Measurements from ENCODE around the gene CLCF1. TPM values are rescaled to one million over a fixed set of nuclear protein-coding genes. Genes with fewer than 3 reads are reported as not detected.
A peak's percentile ranks its signal among the peaks of the same experiment; 100 is the strongest.

CLCF1 gene
- total and polyA plus RNA-seq, 2 donors = 0.19 to 2.0 TPM

- Histone ChIP-seq H3K27me3 (ENCODE audit: control insufficient read depth in 2 of 2, insufficient read depth in 1 of 2, low read length in 1 of 2) (peaks cover 8 to 47% of the 10 kb centered on the region in 2 donors), H3K9me3 (ENCODE audit: control insufficient read depth in 2 of 2, insufficient read depth in 1 of 2, low read length in 1 of 2) (peaks cover 0 to 1% of the 10 kb centered on the region in 2 donors), H3K27ac (ENCODE audit: low read depth in 1 of 2, low read length in 1 of 2) (peak overlapping the region; percentile 1 to 65), H3K4me3 (ENCODE audit: low read length in 2 of 2) (no peak overlapping the region), H3K4me1 (ENCODE audit: control insufficient read depth in 2 of 2, insufficient read depth in 2 of 2, low read length in 2 of 2) (peaks cover 0 to 18% of the 10 kb centered on the region in 2 donors), H3K36me3 (ENCODE audit: control insufficient read depth in 2 of 2, insufficient read depth in 2 of 2, low read length in 1 of 2) (no peaks in the 10 kb centered on the region)
- 61% methylated on average over 13 of the region's 13 CpGs for WGBS
- DNase-seq (ENCODE audit: low read depth in 6 of 9, low spot score in 9 of 9) = no peak
These were observed 8.0 kb upstream of the CLCF1 start for GRCh38 chr11:67381244-67381972.

DNA sequence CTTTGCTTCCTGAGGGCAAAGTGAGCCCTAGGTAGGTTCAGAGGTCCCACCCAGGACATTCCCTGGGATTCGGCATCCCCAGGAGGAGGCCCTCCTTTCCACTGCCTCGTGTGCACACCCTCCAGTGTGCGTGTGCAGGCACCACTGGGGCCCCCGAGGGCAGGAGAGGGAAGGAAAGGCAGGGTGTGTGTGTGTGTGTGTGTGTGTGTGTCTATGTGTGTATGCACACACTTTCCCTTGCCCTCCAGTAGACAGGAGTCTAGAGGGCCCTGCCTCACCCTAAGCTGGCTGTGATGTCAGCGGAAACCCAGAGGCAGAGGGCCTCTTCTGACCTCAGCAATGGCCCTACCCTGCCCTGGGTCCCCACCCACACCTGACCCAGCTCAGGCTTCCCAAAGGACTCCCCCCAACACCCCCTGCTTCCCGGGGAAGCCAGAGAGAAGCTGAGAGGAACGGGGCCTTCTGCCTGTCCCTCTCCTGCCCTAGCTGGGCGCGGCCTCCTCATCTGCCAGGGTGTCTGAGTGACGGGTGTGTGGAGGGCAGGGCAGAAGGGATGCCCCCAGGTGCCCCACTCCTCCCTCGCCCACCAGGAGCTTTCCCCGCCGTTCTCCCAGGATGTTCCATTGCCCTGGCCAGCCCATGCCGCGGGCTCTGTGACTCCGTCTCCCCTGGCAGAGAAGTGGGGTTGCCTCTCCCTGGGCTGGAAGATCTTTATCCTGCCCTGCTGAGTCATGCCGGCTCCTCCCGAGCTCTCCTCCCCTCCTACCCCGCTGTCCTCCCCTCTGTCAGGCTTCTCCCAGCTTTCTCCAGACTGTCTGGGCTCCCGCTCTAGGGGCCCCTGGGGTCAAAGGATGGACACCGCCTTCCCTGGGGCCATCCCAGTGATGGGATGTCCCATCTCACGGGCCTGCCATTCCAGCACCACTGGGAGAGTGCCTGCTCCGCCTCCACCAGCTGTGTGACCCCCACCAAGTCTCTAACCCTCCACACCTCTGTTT is 6.0 kb upstream of the CLCF1 start:
- H3K4me1 ChIP-seq (ENCODE audit: control insufficient read depth in 2 of 2, insufficient read depth in 2 of 2, low read length in 2 of 2) = peaks cover 1 to 32% of the 10 kb centered on the region in 2 donors
- H3K27ac ChIP-seq (ENCODE audit: low read depth in 1 of 2, low read length in 1 of 2) = no peak overlapping the region
- no peak for DNase-seq (ENCODE audit: low read depth in 6 of 9, low spot score in 9 of 9)
- H3K9me3 ChIP-seq (ENCODE audit: control insufficient read depth in 2 of 2, insufficient read depth in 1 of 2, low read length in 1 of 2) = peaks cover 0 to 8% of the 10 kb centered on the region in 2 donors
- no peaks in the 10 kb centered on the region for H3K36me3 ChIP-seq (ENCODE audit: control insufficient read depth in 2 of 2, insufficient read depth in 2 of 2, low read length in 1 of 2)
- H3K4me3 ChIP-seq (ENCODE audit: low read length in 2 of 2) = no peak overlapping the region
- peaks cover 27 to 53% of the 10 kb centered on the region in 2 donors for H3K27me3 ChIP-seq (ENCODE audit: control insufficient read depth in 2 of 2, insufficient read depth in 1 of 2, low read length in 1 of 2)
- 90% methylated on average over 23 of the region's 23 CpGs for WGBS

GRCh38 chr11:67378544-67378943 is 5.1 kb upstream of the CLCF1 start:
- no peak overlapping the region for H3K27ac ChIP-seq (ENCODE audit: low read depth in 1 of 2, low read length in 1 of 2)
- peaks cover 0 to 9% of the 10 kb centered on the region in 2 donors for H3K9me3 ChIP-seq (ENCODE audit: control insufficient read depth in 2 of 2, insufficient read depth in 1 of 2, low read length in 1 of 2)
- no peak for DNase-seq (ENCODE audit: low read depth in 6 of 9, low spot score in 9 of 9)
- peaks cover 9 to 41% of the 10 kb centered on the region in 2 donors for H3K4me1 ChIP-seq (ENCODE audit: control insufficient read depth in 2 of 2, insufficient read depth in 2 of 2, low read length in 2 of 2)
- no peak overlapping the region for H3K4me3 ChIP-seq (ENCODE audit: low read length in 2 of 2)
- WGBS = 96% methylated on average over 4 of the region's 4 CpGs
- peaks cover 35 to 61% of the 10 kb centered on the region in 2 donors for H3K27me3 ChIP-seq (ENCODE audit: control insufficient read depth in 2 of 2, insufficient read depth in 1 of 2, low read length in 1 of 2)
- H3K36me3 ChIP-seq (ENCODE audit: control insufficient read depth in 2 of 2, insufficient read depth in 2 of 2, low read length in 1 of 2) = no peaks in the 10 kb centered on the region

DNA sequence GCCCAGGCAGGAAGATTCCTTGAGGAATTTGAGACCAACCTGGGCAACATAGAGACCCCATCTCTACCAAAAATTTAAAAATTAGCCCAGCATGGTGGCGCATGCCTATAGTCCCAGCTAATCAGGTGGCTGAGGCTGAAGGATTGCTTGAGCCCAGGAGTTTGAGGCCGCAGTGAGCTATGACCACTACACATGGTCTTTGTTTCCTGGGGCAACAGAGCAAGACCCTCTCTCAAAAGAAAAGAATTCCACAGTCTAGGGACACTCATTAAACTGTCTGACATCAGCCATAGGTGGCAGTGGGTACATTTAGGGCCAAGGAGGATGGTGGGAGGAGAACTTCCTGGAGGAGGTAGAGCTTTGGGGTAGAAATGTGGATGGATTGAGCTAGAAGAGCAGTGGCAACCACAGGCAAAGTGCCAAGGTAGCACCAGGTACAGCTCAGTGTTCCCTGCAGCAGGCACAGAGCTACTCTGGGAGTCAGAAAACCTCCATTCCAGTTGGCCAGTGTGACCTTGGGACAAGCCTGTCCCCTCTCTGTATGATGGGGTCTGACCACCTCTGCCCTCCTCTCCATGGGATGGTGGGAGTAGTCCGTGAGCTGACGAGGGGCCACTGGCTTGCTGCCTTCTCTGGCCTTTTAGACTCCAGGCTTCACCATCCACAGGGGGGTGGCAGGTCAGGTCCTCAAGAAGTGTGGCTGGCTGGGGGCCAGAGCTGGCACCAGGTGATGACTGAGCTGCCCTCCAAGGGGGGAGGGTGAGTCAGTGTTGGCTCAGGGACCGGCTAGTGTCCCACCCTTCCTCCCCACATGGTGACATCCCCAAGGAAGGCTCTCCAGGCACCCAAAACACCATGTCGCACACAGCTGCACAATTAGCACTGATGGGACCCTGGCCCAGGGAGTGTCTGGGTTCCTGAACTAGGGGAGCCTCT is 3.7 kb upstream of the CLCF1 start:
- Histone ChIP-seq H3K36me3 (ENCODE audit: control insufficient read depth in 2 of 2, insufficient read depth in 2 of 2, low read length in 1 of 2) (no peaks in the 10 kb centered on the region), H3K27me3 (ENCODE audit: control insufficient read depth in 2 of 2, insufficient read depth in 1 of 2, low read length in 1 of 2) (peaks cover 48 to 73% of the 10 kb centered on the region in 2 donors), H3K27ac (ENCODE audit: low read depth in 1 of 2, low read length in 1 of 2) (no peak overlapping the region), H3K4me3 (ENCODE audit: low read length in 2 of 2) (no peak overlapping the region), H3K4me1 (ENCODE audit: control insufficient read depth in 2 of 2, insufficient read depth in 2 of 2, low read length in 2 of 2) (peaks cover 15 to 43% of the 10 kb centered on the region in 2 donors), H3K9me3 (ENCODE audit: control insufficient read depth in 2 of 2, insufficient read depth in 1 of 2, low read length in 1 of 2) (peaks cover 0 to 9% of the 10 kb centered on the region in 2 donors)
- WGBS = 96% methylated on average over 6 of the region's 6 CpGs
- DNase-seq (ENCODE audit: low read depth in 6 of 9, low spot score in 9 of 9) = no peak

DNA sequence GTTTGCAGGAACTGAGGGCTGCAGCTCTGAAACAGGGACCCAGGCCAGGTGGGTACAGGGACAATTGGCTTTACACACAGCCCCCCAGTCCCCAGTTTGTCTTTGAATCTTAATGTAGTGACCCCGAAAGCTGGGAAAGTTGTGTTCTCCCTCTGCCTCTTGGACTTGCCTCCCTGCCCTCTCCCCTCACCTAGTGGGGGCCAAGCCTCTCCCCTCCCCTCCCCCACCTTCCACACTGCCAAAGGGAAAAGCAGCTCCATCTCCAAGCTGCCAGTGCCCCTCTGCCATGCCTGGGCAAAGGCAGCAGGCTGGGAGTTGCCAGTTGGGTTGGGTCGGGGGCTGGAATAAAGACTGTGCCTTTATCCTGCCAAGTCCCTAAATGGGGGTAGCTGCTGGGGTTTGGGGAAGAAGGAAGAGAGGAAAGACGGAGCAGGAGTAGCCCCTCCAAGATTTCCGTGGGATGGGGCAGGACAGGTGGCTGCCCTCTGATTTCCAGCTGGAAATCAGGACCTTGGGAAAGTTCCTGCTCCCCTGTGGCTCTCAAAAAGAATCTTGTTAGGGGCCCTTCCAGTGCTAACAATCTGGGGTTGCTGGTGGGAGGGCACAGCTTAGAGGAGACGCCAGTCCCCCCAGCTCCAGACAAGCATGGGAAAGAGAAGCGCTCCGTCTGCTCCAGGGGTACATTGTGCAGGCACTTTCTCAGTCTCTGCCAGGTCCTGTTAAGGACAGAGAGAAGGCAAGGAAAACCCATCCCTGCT is 2.8 kb upstream of the CLCF1 start:
- H3K4me1 ChIP-seq (ENCODE audit: control insufficient read depth in 2 of 2, insufficient read depth in 2 of 2, low read length in 2 of 2) = peaks cover 15 to 44% of the 10 kb centered on the region in 2 donors
- no peaks in the 10 kb centered on the region for H3K36me3 ChIP-seq (ENCODE audit: control insufficient read depth in 2 of 2, insufficient read depth in 2 of 2, low read length in 1 of 2)
- H3K27ac ChIP-seq (ENCODE audit: low read depth in 1 of 2, low read length in 1 of 2) = no peak overlapping the region
- no peak for DNase-seq (ENCODE audit: low read depth in 6 of 9, low spot score in 9 of 9)
- 94% methylated on average over 7 of the region's 7 CpGs for WGBS
- no peak overlapping the region for H3K4me3 ChIP-seq (ENCODE audit: low read length in 2 of 2)
- peaks cover 0 to 15% of the 10 kb centered on the region in 2 donors for H3K9me3 ChIP-seq (ENCODE audit: control insufficient read depth in 2 of 2, insufficient read depth in 1 of 2, low read length in 1 of 2)
- peaks cover 50 to 79% of the 10 kb centered on the region in 2 donors for H3K27me3 ChIP-seq (ENCODE audit: control insufficient read depth in 2 of 2, insufficient read depth in 1 of 2, low read length in 1 of 2)

DNA sequence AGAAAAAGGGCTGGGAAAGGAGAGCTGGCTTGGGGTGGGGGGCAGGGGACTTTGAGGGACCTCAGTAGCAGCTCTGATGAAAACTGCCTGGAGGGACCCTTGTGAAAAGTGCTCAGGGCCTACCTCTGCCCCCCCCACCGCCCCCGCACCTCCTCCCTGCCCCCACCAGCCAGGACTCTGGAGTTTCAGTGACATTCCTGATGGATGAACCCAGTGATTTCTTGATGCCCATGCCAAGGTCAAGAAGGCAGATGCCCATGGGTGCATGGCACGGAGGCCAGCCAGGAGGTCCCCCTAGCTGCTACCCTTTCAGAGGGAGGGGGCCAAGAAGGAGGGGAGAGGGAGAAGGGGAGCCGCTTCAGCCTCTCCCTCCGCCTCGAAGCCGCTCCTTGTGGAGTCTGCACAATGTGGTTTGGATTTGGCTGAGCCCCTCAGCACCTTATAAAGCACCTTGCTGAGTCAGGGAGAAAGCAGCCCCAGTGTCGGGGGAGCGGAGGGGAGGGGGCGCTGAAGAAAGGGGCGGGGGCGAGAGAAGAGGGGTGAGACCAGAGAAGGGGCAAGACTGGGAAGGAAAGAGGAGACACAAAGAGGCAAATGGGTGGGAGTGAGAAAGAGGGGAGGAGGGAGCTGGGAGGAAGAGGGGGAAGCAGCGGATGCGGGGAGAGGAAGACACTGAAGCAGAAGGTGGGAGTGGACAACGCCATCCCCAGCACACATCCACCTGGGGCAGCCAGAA is 2.1 kb upstream of the CLCF1 start:
- Histone ChIP-seq H3K36me3 (ENCODE audit: control insufficient read depth in 2 of 2, insufficient read depth in 2 of 2, low read length in 1 of 2) (no peaks in the 10 kb centered on the region), H3K27me3 (ENCODE audit: control insufficient read depth in 2 of 2, insufficient read depth in 1 of 2, low read length in 1 of 2) (peaks cover 54 to 85% of the 10 kb centered on the region in 2 donors), H3K4me3 (ENCODE audit: low read length in 2 of 2) (no peak overlapping the region), H3K27ac (ENCODE audit: low read depth in 1 of 2, low read length in 1 of 2) (no peak overlapping the region), H3K4me1 (ENCODE audit: control insufficient read depth in 2 of 2, insufficient read depth in 2 of 2, low read length in 2 of 2) (peaks cover 15 to 45% of the 10 kb centered on the region in 2 donors), H3K9me3 (ENCODE audit: control insufficient read depth in 2 of 2, insufficient read depth in 1 of 2, low read length in 1 of 2) (peaks cover 0 to 17% of the 10 kb centered on the region in 2 donors)
- no peak for DNase-seq (ENCODE audit: low read depth in 6 of 9, low spot score in 9 of 9)
- WGBS = 60% methylated on average over 15 of the region's 15 CpGs

DNA sequence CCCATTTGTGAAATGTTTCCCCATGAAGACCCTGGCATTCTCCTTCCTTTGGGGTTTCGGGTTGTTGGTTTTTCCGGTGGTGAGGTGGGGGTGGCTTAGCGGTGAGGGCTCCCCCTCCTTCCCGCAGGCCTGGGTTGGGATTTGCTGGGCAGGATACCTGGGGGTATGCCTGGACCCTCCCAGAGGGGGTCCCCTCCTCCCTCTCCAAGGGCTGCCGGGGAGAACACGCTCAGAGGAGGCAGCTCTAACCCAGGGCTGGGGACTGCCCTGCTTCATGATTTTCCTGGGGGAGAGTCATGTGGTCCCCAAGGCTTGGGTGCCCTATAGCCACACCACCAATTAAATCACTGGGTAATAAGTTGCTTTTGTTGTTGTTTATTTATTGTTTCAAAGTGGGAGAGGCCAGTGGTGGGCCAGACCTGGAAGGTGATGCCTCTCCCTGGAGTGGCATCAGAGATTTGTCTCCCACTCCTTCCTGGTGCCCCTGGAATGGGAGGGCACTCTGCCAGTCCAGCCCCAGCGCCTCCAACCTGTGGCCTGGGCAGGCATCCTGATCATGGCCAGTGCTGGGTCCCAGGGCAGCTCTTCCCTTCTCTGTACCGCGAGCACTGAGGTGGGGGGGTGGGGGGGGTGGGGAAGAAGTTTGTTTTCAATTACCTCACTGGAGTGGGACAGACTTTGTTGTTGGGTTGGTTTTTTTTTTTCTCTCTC is 1.3 kb upstream of the CLCF1 start:
- Histone ChIP-seq H3K36me3 (ENCODE audit: control insufficient read depth in 2 of 2, insufficient read depth in 2 of 2, low read length in 1 of 2) (no peaks in the 10 kb centered on the region), H3K27ac (ENCODE audit: low read depth in 1 of 2, low read length in 1 of 2) (no peak overlapping the region), H3K27me3 (ENCODE audit: control insufficient read depth in 2 of 2, insufficient read depth in 1 of 2, low read length in 1 of 2) (peaks cover 56 to 92% of the 10 kb centered on the region in 2 donors), H3K9me3 (ENCODE audit: control insufficient read depth in 2 of 2, insufficient read depth in 1 of 2, low read length in 1 of 2) (peaks cover 0 to 17% of the 10 kb centered on the region in 2 donors), H3K4me3 (ENCODE audit: low read length in 2 of 2) (no peak overlapping the region), H3K4me1 (ENCODE audit: control insufficient read depth in 2 of 2, insufficient read depth in 2 of 2, low read length in 2 of 2) (peaks cover 15 to 52% of the 10 kb centered on the region in 2 donors)
- WGBS = 25% methylated on average over 9 of the region's 9 CpGs
- DNase-seq (ENCODE audit: low read depth in 6 of 9, low spot score in 9 of 9) = no peak

Measured in thymus (tissue), 11 donors.